Measurements from ENCODE around the gene SEC63. TPM values are rescaled to one million over a fixed set of nuclear protein-coding genes. Genes with fewer than 3 reads are reported as not detected.

The SEC63 gene
- total RNA-seq, 2 experiments from 2014 or later: 13.0 to 139 TPM

DNA sequence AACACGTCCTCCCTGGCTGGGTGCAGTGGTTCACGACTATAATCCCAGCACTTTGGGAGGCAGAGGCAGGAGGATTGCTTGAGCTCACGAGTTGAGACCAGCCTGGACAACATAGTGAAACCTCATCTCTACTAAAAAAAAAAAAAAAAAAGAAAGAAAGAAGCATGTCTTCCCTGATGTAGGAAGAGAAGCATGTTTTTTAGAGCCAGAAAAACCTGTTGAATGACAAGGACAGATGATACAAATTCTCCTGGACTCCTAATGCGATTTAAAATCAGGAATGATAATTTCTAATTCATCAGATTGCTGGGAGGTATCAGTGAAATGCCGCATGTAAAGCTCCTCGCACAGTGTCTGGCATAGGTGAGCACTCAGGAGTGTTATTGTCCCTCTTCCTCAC, 23.7 kb upstream of the SEC63 start:
- TF ChIP-seq, protein P1, sequence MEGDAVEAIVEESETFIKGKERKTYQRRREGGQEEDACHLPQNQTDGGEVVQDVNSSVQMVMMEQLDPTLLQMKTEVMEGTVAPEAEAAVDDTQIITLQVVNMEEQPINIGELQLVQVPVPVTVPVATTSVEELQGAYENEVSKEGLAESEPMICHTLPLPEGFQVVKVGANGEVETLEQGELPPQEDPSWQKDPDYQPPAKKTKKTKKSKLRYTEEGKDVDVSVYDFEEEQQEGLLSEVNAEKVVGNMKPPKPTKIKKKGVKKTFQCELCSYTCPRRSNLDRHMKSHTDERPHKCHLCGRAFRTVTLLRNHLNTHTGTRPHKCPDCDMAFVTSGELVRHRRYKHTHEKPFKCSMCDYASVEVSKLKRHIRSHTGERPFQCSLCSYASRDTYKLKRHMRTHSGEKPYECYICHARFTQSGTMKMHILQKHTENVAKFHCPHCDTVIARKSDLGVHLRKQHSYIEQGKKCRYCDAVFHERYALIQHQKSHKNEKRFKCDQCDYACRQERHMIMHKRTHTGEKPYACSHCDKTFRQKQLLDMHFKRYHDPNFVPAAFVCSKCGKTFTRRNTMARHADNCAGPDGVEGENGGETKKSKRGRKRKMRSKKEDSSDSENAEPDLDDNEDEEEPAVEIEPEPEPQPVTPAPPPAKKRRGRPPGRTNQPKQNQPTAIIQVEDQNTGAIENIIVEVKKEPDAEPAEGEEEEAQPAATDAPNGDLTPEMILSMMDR (conservative IDR thresholded peaks at IDR 0.05; ENCODE audit: low read length): no peak
- no peak for TF ChIP-seq EZH2phosphoT487 (IDR thresholded peaks at IDR 0.05; ENCODE audit: borderline replicate concordance, low read depth, low read length)
- no peaks in the 10 kb centered on the region for H3K9me2 ChIP-seq (ENCODE audit: insufficient read depth, low read length)
- H3K4me2 ChIP-seq (ENCODE audit: low read length): no peak overlapping the region
- intact Hi-C loops (cut with micrococcal nuclease; ENCODE audit: unreplicated experiment): no loop called here
- H3K79me2 ChIP-seq (ENCODE audit: insufficient read depth, low read depth, low read length): no peaks in the 10 kb centered on the region
- H3K9me3 ChIP-seq (ENCODE audit: low read length): no peaks in the 10 kb centered on the region
- no TSS peak for BruUV-seq (replicated peaks)
- H4K20me1 ChIP-seq (ENCODE audit: insufficient read depth, low read length): no peaks in the 10 kb centered on the region
- CTCF ChIA-PET (ENCODE audit: unreplicated experiment): no interaction called here
- no peak overlapping the region for H2AFZ ChIP-seq (ENCODE audit: low read length)
- no peaks in the 10 kb centered on the region for H3K36me3 ChIP-seq (ENCODE audit: insufficient read depth, low read length)
- no peaks in the 10 kb centered on the region for H3K4me1 ChIP-seq (ENCODE audit: insufficient read depth, low read length, poor library complexity, severe bottlenecking)
- POLR2A ChIA-PET: interaction anchor here (1.2 kb wide), 1 partner anchor 68 kb away, joined by 3 read pairs; no protein-coding TSS in a partner anchor
- DNase-seq (ENCODE audit: low spot score): no peak
- H3K4me3 ChIP-seq (ENCODE audit: low read depth, low read length, poor library complexity, severe bottlenecking): no peak overlapping the region
- H3K27ac ChIP-seq (ENCODE audit: low read depth, low read length, poor library complexity, severe bottlenecking): no peak overlapping the region

GRCh38 chr6:107977283-107977682, 19.3 kb upstream of the SEC63 start:
- no peaks in the 10 kb centered on the region for H3K4me1 ChIP-seq (ENCODE audit: insufficient read depth, low read length, poor library complexity, severe bottlenecking)
- peak; percentile 28 for DNase-seq (ENCODE audit: low spot score)
- H3K4me3 ChIP-seq (ENCODE audit: low read depth, low read length, poor library complexity, severe bottlenecking): no peak overlapping the region
- no peaks in the 10 kb centered on the region for H3K36me3 ChIP-seq (ENCODE audit: insufficient read depth, low read length)
- H3K9me3 ChIP-seq (ENCODE audit: low read length): no peaks in the 10 kb centered on the region
- H3K9me2 ChIP-seq (ENCODE audit: insufficient read depth, low read length): no peaks in the 10 kb centered on the region
- H3K4me2 ChIP-seq (ENCODE audit: low read length): no peak overlapping the region
- ChIA-PET POLR2A (interaction anchor here (0.7 kb wide), 1 partner anchor 80 kb away, joined by 8 read pairs; no protein-coding TSS in a partner anchor), CTCF (ENCODE audit: unreplicated experiment) (no interaction called here)
- H3K27ac ChIP-seq (ENCODE audit: low read depth, low read length, poor library complexity, severe bottlenecking): no peak overlapping the region
- H3K79me2 ChIP-seq (ENCODE audit: insufficient read depth, low read depth, low read length): no peaks in the 10 kb centered on the region
- BruUV-seq (replicated peaks): no TSS peak
- no peaks in the 10 kb centered on the region for H4K20me1 ChIP-seq (ENCODE audit: insufficient read depth, low read length)
- no peak overlapping the region for H2AFZ ChIP-seq (ENCODE audit: low read length)
- TF ChIP-seq, protein P1 (conservative IDR thresholded peaks at IDR 0.05; ENCODE audit: low read length): peak; percentile 72
- no peak for TF ChIP-seq EZH2phosphoT487 (IDR thresholded peaks at IDR 0.05; ENCODE audit: borderline replicate concordance, low read depth, low read length)
- intact Hi-C loops (cut with micrococcal nuclease; ENCODE audit: unreplicated experiment): loop anchor here (5.0 to 10.0 kb wide), 2 partner anchors 518 to 550 kb away; no protein-coding TSS in a partner anchor

DNA sequence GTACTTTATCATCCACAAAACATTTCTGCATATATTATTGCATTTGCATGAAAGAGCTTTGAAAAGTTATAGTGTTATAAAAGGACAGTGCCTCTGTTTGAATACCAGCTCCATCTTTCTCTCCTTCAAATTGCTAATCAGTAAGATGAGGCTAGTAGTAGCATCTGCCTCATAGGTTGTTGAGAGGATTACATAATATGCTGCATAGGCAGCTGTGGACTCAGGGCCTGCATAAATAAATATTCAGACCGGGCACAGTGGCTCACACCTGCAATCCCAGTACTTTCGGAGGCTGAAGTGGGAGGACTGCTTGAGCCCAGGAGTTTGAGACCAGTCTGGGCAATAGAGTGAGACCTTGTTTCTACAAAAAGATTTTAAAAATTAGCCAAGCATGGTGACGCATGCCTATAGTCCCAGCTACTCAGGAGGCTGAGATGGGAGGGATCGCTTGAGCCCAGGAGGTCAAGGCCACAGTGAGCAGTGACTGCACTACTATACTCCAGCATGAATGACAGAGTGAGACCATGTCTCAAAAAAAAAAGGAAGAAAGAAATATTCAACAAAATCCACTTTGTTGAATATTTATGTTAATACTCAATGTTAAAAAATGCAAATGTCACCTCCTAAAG, 18.3 kb upstream of the SEC63 start:
- no peaks in the 10 kb centered on the region for H4K20me1 ChIP-seq (ENCODE audit: insufficient read depth, low read length)
- H3K27ac ChIP-seq (ENCODE audit: low read depth, low read length, poor library complexity, severe bottlenecking): no peak overlapping the region
- ChIA-PET CTCF (ENCODE audit: unreplicated experiment) (no interaction called here), POLR2A (interaction anchor here (0.6 to 0.9 kb wide), 3 partner anchors 15 to 666 kb away, joined by 3 to 8 read pairs (median 3); no protein-coding TSS in a partner anchor)
- no peaks in the 10 kb centered on the region for H3K9me2 ChIP-seq (ENCODE audit: insufficient read depth, low read length)
- intact Hi-C loops (cut with micrococcal nuclease; ENCODE audit: unreplicated experiment): loop anchor here (5.0 to 10.0 kb wide), 2 partner anchors 519 to 551 kb away; no protein-coding TSS in a partner anchor
- no peaks in the 10 kb centered on the region for H3K4me1 ChIP-seq (ENCODE audit: insufficient read depth, low read length, poor library complexity, severe bottlenecking)
- H3K36me3 ChIP-seq (ENCODE audit: insufficient read depth, low read length): no peaks in the 10 kb centered on the region
- DNase-seq (ENCODE audit: low spot score): no peak
- H3K4me2 ChIP-seq (ENCODE audit: low read length): no peak overlapping the region
- no peaks in the 10 kb centered on the region for H3K9me3 ChIP-seq (ENCODE audit: low read length)
- no peaks in the 10 kb centered on the region for H3K79me2 ChIP-seq (ENCODE audit: insufficient read depth, low read depth, low read length)
- BruUV-seq (replicated peaks): no TSS peak
- TF ChIP-seq EZH2phosphoT487 (IDR thresholded peaks at IDR 0.05; ENCODE audit: borderline replicate concordance, low read depth, low read length): no peak
- TF ChIP-seq, protein P1 (conservative IDR thresholded peaks at IDR 0.05; ENCODE audit: low read length): no peak
- H3K4me3 ChIP-seq (ENCODE audit: low read depth, low read length, poor library complexity, severe bottlenecking): no peak overlapping the region
- no peak overlapping the region for H2AFZ ChIP-seq (ENCODE audit: low read length)
